Measurements from ENCODE around the gene LOXL1. TPM values are rescaled to one million over a fixed set of nuclear protein-coding genes. Genes with fewer than 3 reads are reported as not detected.

The LOXL1 gene
- total and polyA plus RNA-seq, 9 of the 15 experiments (the other 6 are each of a cell fraction or from before 2014, with no cell fraction given), result 0.14 TPM; not detected in 8

DNA sequence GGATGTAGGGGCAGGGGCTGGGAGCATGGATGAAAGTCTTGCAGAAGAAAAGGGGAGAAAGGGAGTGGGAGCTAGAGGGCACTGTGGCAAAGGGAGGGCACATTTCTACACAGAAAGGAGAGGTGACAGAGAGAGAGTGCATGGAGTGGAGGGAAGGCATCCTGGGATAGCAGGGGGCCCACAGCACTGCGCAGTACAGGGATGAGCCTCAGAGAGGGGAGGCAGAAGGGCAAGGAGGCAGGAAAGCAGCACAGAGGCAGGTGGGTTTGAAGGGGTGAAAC, 60.5 kb downstream of the LOXL1 start:
- no peak overlapping the region for H3K27ac ChIP-seq (ENCODE audit: extremely low read depth, low read depth, low read length)
- ATAC-seq (no peak), DNase-seq (ENCODE audit: extremely low read depth in 1 of 4, low spot score in 3 of 4) (no peak), FAIRE-seq (no peak)
- BruUV-seq (replicated peaks), result no TSS peak
- no peaks in the 10 kb centered on the region for H3K9me3 ChIP-seq (replicated peaks; ENCODE audit: control insufficient read depth, insufficient read depth, low read depth, low read length)
- intact Hi-C loops (cut with micrococcal nuclease) (no loop called here), in situ Hi-C loops (cut with MboI) (no loop called here)
- ChIA-PET CTCF (ENCODE audit: low intra/inter-chr PET ratio) (no interaction called here), POLR2A (no interaction called here)
- WGBS (ENCODE audit: insufficient coverage, low coverage, missing lambda C conversion rate), result 67% methylated on average over 1 of the region's 1 CpG
- H3K4me2 ChIP-seq (ENCODE audit: insufficient read depth, low read length), result no peak overlapping the region
- H4K20me1 ChIP-seq (replicated peaks; ENCODE audit: control insufficient read depth, insufficient read depth, low read length), result no peaks in the 10 kb centered on the region
- TF ChIP-seq ZNF324 (CRISPR knock-in tag; IDR thresholded peaks at IDR 0.05) (no peak), JUND (IDR thresholded peaks at IDR 0.05; ENCODE audit: borderline replicate concordance, low read depth, low read length) (no peak), JUND (tag; IDR thresholded peaks at IDR 0.05; ENCODE audit: borderline replicate concordance, low read depth, low read length) (no peak), MCM2 (IDR thresholded peaks at IDR 0.05; ENCODE audit: low read depth) (no peak), MCM3 (IDR thresholded peaks at IDR 0.05) (no peak), ETS2 (tag; IDR thresholded peaks at IDR 0.05; ENCODE audit: borderline replicate concordance, poor library complexity, severe bottlenecking) (no peak)
- TF ChIP-seq, protein P1, sequence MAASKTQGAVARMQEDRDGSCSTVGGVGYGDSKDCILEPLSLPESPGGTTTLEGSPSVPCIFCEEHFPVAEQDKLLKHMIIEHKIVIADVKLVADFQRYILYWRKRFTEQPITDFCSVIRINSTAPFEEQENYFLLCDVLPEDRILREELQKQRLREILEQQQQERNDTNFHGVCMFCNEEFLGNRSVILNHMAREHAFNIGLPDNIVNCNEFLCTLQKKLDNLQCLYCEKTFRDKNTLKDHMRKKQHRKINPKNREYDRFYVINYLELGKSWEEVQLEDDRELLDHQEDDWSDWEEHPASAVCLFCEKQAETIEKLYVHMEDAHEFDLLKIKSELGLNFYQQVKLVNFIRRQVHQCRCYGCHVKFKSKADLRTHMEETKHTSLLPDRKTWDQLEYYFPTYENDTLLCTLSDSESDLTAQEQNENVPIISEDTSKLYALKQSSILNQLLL (CRISPR knock-in tag; IDR thresholded peaks at IDR 0.05; ENCODE audit: borderline replicate concordance), result no peak
- TF ChIP-seq, protein P2, sequence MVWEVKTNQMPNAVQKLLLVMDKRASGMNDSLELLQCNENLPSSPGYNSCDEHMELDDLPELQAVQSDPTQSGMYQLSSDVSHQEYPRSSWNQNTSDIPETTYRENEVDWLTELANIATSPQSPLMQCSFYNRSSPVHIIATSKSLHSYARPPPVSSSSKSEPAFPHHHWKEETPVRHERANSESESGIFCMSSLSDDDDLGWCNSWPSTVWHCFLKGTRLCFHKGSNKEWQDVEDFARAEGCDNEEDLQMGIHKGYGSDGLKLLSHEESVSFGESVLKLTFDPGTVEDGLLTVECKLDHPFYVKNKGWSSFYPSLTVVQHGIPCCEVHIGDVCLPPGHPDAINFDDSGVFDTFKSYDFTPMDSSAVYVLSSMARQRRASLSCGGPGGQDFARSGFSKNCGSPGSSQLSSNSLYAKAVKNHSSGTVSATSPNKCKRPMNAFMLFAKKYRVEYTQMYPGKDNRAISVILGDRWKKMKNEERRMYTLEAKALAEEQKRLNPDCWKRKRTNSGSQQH (CRISPR knock-in tag; IDR thresholded peaks at IDR 0.05), result no peak
- H2AFZ ChIP-seq (ENCODE audit: low read depth, low read length), result no peak overlapping the region
- H3K4me3 ChIP-seq, result no peak overlapping the region
- no peaks in the 10 kb centered on the region for H3K27me3 ChIP-seq (ENCODE audit: control insufficient read depth in 2 of 2, insufficient read depth in 2 of 2, low read length in 2 of 2)
- no peaks in the 10 kb centered on the region for H3K36me3 ChIP-seq (ENCODE audit: control insufficient read depth, insufficient read depth, low read length)
- no peaks in the 10 kb centered on the region for H3K9me1 ChIP-seq (ENCODE audit: control insufficient read depth, insufficient read depth, low read length)
- peaks cover 30 to 43% of the 10 kb centered on the region in 2 experiments for H3K4me1 ChIP-seq (replicated peaks in 1 of 2; ENCODE audit: control insufficient read depth in 2 of 2, insufficient read depth in 2 of 2, low read length in 2 of 2)
- H3K79me2 ChIP-seq (ENCODE audit: control insufficient read depth, insufficient read depth, low read length), result peaks cover 2% of the 10 kb centered on the region; the same call in 1 of the 3 replicates
- H3K9ac ChIP-seq (ENCODE audit: insufficient read depth in 1 of 2, low read depth in 2 of 2, low read length in 2 of 2), result no peak overlapping the region; a peak in 1 of 4 replicates

All from K562 (cell line).